Measurements from ENCODE around the gene HTR2A. TPM values are rescaled to one million over a fixed set of nuclear protein-coding genes. Genes with fewer than 3 reads are reported as not detected.

The HTR2A gene
- polyA plus RNA-seq, 1 of the 3 experiments (the other 2 are of a cell fraction) = 0.33 TPM

GRCh38 chr13:46839399-46839798 lies 57.5 kb downstream of the HTR2A start:
- no peak overlapping the region for H3K27ac ChIP-seq (ENCODE audit: low read depth in 2 of 2, low read length in 1 of 2)
- DNase-seq = no peak
- POLR2A ChIA-PET = no interaction called here
- H3K79me2 ChIP-seq (ENCODE audit: insufficient read depth) = no peaks in the 10 kb centered on the region
- no peak overlapping the region for H2AFZ ChIP-seq (ENCODE audit: low read depth)
- 7% methylated on average over 1 of the region's 1 CpG for WGBS (ENCODE audit: low lambda C conversion rate)
- no peak overlapping the region for H3K4me3 ChIP-seq (ENCODE audit: low read depth in 2 of 2, low read length in 1 of 2)
- no peaks in the 10 kb centered on the region for H4K20me1 ChIP-seq (ENCODE audit: insufficient read depth)
- H3K27me3 ChIP-seq (ENCODE audit: insufficient read depth) = no peaks in the 10 kb centered on the region
- no peak overlapping the region for H3K9ac ChIP-seq
- H3F3A ChIP-seq (replicated peaks; ENCODE audit: insufficient read depth) = no peaks in the 10 kb centered on the region
- no peak overlapping the region for H3K4me2 ChIP-seq
- H3K4me1 ChIP-seq (ENCODE audit: control insufficient read depth in 1 of 2, insufficient read depth in 2 of 2, low read depth in 1 of 2, low read length in 1 of 2) = no peaks in the 10 kb centered on the region; a peak in 1 of 4 replicates
- no peaks in the 10 kb centered on the region for H3K9me2 ChIP-seq
- no peaks in the 10 kb centered on the region for H3K36me3 ChIP-seq (replicated peaks in 1 of 2; ENCODE audit: control insufficient read depth in 1 of 2, insufficient read depth in 2 of 2, low read length in 1 of 2)
- no peak for TF ChIP-seq SIN3A (IDR thresholded peaks at IDR 0.05; ENCODE audit: borderline replicate concordance, low read depth, low read length)
- TF ChIP-seq CTCF (IDR thresholded peaks at IDR 0.05) = no peak
- no peak for TF ChIP-seq ZBTB33 (IDR thresholded peaks at IDR 0.05; ENCODE audit: borderline replicate concordance, low read depth)
- TF ChIP-seq MXI1 (IDR thresholded peaks at IDR 0.05; ENCODE audit: low read depth, low read length) = no peak
- no peak for TF ChIP-seq NRF1 (IDR thresholded peaks at IDR 0.05; ENCODE audit: low read depth, low read length)
- no peak for TF ChIP-seq SMC3 (IDR thresholded peaks at IDR 0.05; ENCODE audit: low read depth, low read length)
- no peak for TF ChIP-seq FOXM1 (IDR thresholded peaks at IDR 0.05; ENCODE audit: low read depth)
- TF ChIP-seq TAF1 (IDR thresholded peaks at IDR 0.05; ENCODE audit: borderline replicate concordance, low read depth, low read length) = no peak
- TF ChIP-seq PBX3 (IDR thresholded peaks at IDR 0.05) = no peak
- TF ChIP-seq TCF12 (IDR thresholded peaks at IDR 0.05) = no peak
- no peak for TF ChIP-seq JUND (IDR thresholded peaks at IDR 0.05)
- no peak for TF ChIP-seq ELF1 (IDR thresholded peaks at IDR 0.05)
- TF ChIP-seq TEAD4 (IDR thresholded peaks at IDR 0.05; ENCODE audit: borderline replicate concordance, insufficient read depth) = no peak
- no peak for TF ChIP-seq CHD2 (IDR thresholded peaks at IDR 0.05; ENCODE audit: low read length, partially characterized antibody)
- TF ChIP-seq EZH2phosphoT487 (IDR thresholded peaks at IDR 0.05; ENCODE audit: borderline replicate concordance, low read depth) = no peak
- no peak for TF ChIP-seq IRF3 (IDR thresholded peaks at IDR 0.05; ENCODE audit: low read depth, low read length)
- no peak for TF ChIP-seq FOXJ3 (CRISPR knock-in tag; IDR thresholded peaks at IDR 0.05)
- CTCF ChIA-PET = interaction anchor here (0.8 to 1.5 kb wide), 5 partner anchors 8 to 55 kb away, joined by 3 read pairs; no protein-coding TSS in a partner anchor
- H3K9me3 ChIP-seq = no peaks in the 10 kb centered on the region
